NOMO-1 treated with dmso at 0.1 percent for 144 hours (cell line): Measurements from ENCODE around the gene LRRFIP1.

Source experiments
- DNase-seq: peaks from one replicate; lab custom pipeline; 2025; ENCODE audit not compliant: unreplicated experiment; lab: John Stamatoyannopoulos, UW

LRRFIP1 gene

GRCh38 chr2:237721458-237721857, 94.1 kb downstream of the LRRFIP1 start:
- no peak for DNase-seq

GRCh38 chr2:237722616-237723015, 95.2 kb downstream of the LRRFIP1 start:
- DNase-seq = no peak

GRCh38 chr2:237723023-237723422, 95.6 kb downstream of the LRRFIP1 start:
- DNase-seq = no peak

GRCh38 chr2:237723602-237724001, 96.2 kb downstream of the LRRFIP1 start:
- DNase-seq = no peak

GRCh38 chr2:237724811-237725478, 97.6 kb downstream of the LRRFIP1 start:
- no peak for DNase-seq

GRCh38 chr2:237725661-237726060, 98.3 kb downstream of the LRRFIP1 start:
- peak; percentile 57 for DNase-seq

- DNase-seq = no peak
Measured at GRCh38 chr2:237726401-237726830, 99.0 kb downstream of the LRRFIP1 start.

- DNase-seq = peak; percentile 45
Measured at GRCh38 chr2:237727363-237727762, 100.0 kb downstream of the LRRFIP1 start.

- DNase-seq = no peak
Measured at GRCh38 chr2:237729681-237730475, 102.5 kb downstream of the LRRFIP1 start.

GRCh38 chr2:237731663-237732062, 104.3 kb downstream of the LRRFIP1 start:
- DNase-seq = no peak

- DNase-seq = no peak
Measured at GRCh38 chr2:237732070-237732469, 104.7 kb downstream of the LRRFIP1 start.

GRCh38 chr2:237732790-237733381, 105.5 kb downstream of the LRRFIP1 start:
- DNase-seq = no peak

- no peak for DNase-seq
Measured at GRCh38 chr2:237733677-237734300, 106.4 kb downstream of the LRRFIP1 start.

GRCh38 chr2:237734905-237735623, 107.7 kb downstream of the LRRFIP1 start:
- no peak for DNase-seq

- no peak for DNase-seq
Measured at GRCh38 chr2:237735798-237736197, 108.4 kb downstream of the LRRFIP1 start.

- DNase-seq = no peak
Measured at GRCh38 chr2:237736783-237737182, 109.4 kb downstream of the LRRFIP1 start.

- DNase-seq = no peak
Measured at GRCh38 chr2:237737196-237737865, 109.9 kb downstream of the LRRFIP1 start.

GRCh38 chr2:237738255-237738654, 110.9 kb downstream of the LRRFIP1 start:
- DNase-seq = no peak

- no peak for DNase-seq
Measured at GRCh38 chr2:237739101-237739500, 111.7 kb downstream of the LRRFIP1 start.

GRCh38 chr2:237742191-237742590, 114.8 kb downstream of the LRRFIP1 start:
- no peak for DNase-seq
